SK-N-SH treated with all-trans-retinoic acid at 6 μM for 48 hours (cell line): ENCODE results near the gene TRIM24.

Source experiments
- POU6F1 ChIP-seq: fragments of 250-450 bp; sonication (Bioruptor Pico); IDR thresholded peaks from 2 replicates; pipeline ENCODE4 v1.8.0; 2021; ENCODE audit warnings: low read depth, mild to moderate bottlenecking, moderate library complexity, borderline replicate concordance
- SNAI2 ChIP-seq: fragments of 250-450 bp; sonication (Bioruptor Pico); IDR thresholded peaks from 2 replicates; pipeline ENCODE4 v1.5.0; 2020; ENCODE audit warnings: mild to moderate bottlenecking, moderate library complexity
- TCF4 ChIP-seq: fragments of 250-450 bp; sonication (Bioruptor Pico); IDR thresholded peaks from 2 replicates; pipeline ENCODE4 v1.8.0; 2021; ENCODE audit warnings: mild to moderate bottlenecking, moderate library complexity, borderline replicate concordance

GRCh38 chr7:138549082-138549481, 89.0 kb downstream of the TRIM24 start:
- TF ChIP-seq TCF4 (CRISPR knock-in tag), result no peak
- TF ChIP-seq SNAI2 (CRISPR knock-in tag), result no peak
- TF ChIP-seq POU6F1 (CRISPR knock-in tag), result no peak
